Cardiac septum (tissue), 1 donor: ENCODE measurements around the gene TAPBP. TPM values are rescaled to one million over a fixed set of nuclear protein-coding genes. Genes with fewer than 3 reads are reported as not detected.
A peak's percentile ranks its signal among the peaks of the same experiment; 100 is the strongest.
"Not testable (repeated sequence)": the region's sequence is repeated elsewhere in the genome, so short reads cannot be mapped to it uniquely, and the experiment has no call there.

ENCODE experiments used
- DNase-seq: peaks from one replicate; pipeline ENCODE4 v3.0.0-alpha.2; 2020; ENCODE audit warnings: low spot score
- intact Hi-C: fragments of 100-400 bp; cut with DNase I; formaldehyde crosslinking; loops from one replicate; pipeline ENCODE4 v1.14.0; 2022
- total RNA-seq: library from RNA; stranded (reverse); fragmentation: NEBNext Ultra II Directional; extraction: Animal tissue kit (Norgen Biotek cat#: 25700); gene quantifications from one replicate; pipeline ENCODE4 v1.2.1, GENCODE V29; 2021
- donor health status: DM: no; HTN: no; CAD: no.

TAPBP gene
- total RNA-seq, 1 donor from 2014 or later = 85.8 TPM

GRCh38 chr6:33280539-33280938 is 33.3 kb downstream of the TAPBP start:
- intact Hi-C loops = loop anchor here (2.0 kb wide), 1 partner anchor 64 kb away; no protein-coding TSS in a partner anchor
- DNase-seq = no peak

GRCh38 chr6:33279971-33280511 is 33.8 kb downstream of the TAPBP start:
- intact Hi-C loops = loop anchor here (2.0 kb wide), 1 partner anchor 65 kb away; no protein-coding TSS in a partner anchor
- DNase-seq = no peak

GRCh38 chr6:33279257-33279695 is 34.6 kb downstream of the TAPBP start:
- no peak for DNase-seq
- intact Hi-C loops = no loop called here

GRCh38 chr6:33278810-33279209 is 35.1 kb downstream of the TAPBP start:
- DNase-seq = no peak
- intact Hi-C loops = no loop called here

GRCh38 chr6:33278392-33278741 is 35.5 kb downstream of the TAPBP start:
- no peak for DNase-seq
- intact Hi-C loops = no loop called here

- intact Hi-C loops = loop anchor here (1.0 kb wide), 1 partner anchor 21 kb away; no protein-coding TSS in a partner anchor
- no peak for DNase-seq
Measured at GRCh38 chr6:33277663-33278391, 36.1 kb downstream of the TAPBP start.

GRCh38 chr6:33276864-33277662 is 36.8 kb downstream of the TAPBP start, which contains the start of gene B3GALT4:
B3GALT4 (plus strand) TSS chr6:33277123; CDS start chr6:33277420, 297 bp downstream.
- intact Hi-C loops = loop anchor here (1.0 kb wide), 1 partner anchor 22 kb away; no protein-coding TSS in a partner anchor
- DNase-seq = peak; percentile 90

GRCh38 chr6:33276581-33276863 is 37.4 kb downstream of the TAPBP start:
- intact Hi-C loops = no loop called here
- DNase-seq = no peak

GRCh38 chr6:33275795-33276580 is 37.9 kb downstream of the TAPBP start:
- DNase-seq, intact Hi-C loops: not testable (repeated sequence)

GRCh38 chr6:33273924-33274902 is 39.7 kb downstream of the TAPBP start:
- DNase-seq = no peak
- intact Hi-C loops = no loop called here

- intact Hi-C loops = no loop called here
- no peak for DNase-seq
Measured at GRCh38 chr6:33273129-33273923, 40.6 kb downstream of the TAPBP start.

- intact Hi-C loops = no loop called here
- no peak for DNase-seq
Measured at GRCh38 chr6:33272275-33273128, 41.4 kb downstream of the TAPBP start.

- DNase-seq = peak; percentile 96
- intact Hi-C loops = loop anchor here (1.0 kb wide), 1 partner anchor 18 kb away; the partner anchor contains the start of genes PFDN6 and WDR46
Measured at GRCh38 chr6:33271468-33272274, 42.2 kb downstream of the TAPBP start, which contains the start of the genes RPS18 and VPS52. RPS18 (plus strand) TSS chr6:33272075; CDS start chr6:33272120, 45 bp downstream. VPS52 (minus strand) TSS chr6:33271876; CDS start chr6:33271675, 201 bp downstream.

- DNase-seq = no peak
- intact Hi-C loops = loop anchor here (1.0 kb wide), 1 partner anchor 18 kb away; the partner anchor contains the start of genes PFDN6 and WDR46
Measured at GRCh38 chr6:33271117-33271467, 42.8 kb downstream of the TAPBP start.

GRCh38 chr6:33264015-33264414 is 49.9 kb downstream of the TAPBP start:
- intact Hi-C loops = no loop called here
- DNase-seq = no peak

- intact Hi-C loops = not testable (repeated sequence)
Measured at GRCh38 chr6:33262490-33262889, 51.4 kb downstream of the TAPBP start.

More at GRCh38 chr6:33262490-33262889, 51.4 kb downstream of the TAPBP start:
- not testable (repeated sequence) for DNase-seq
